LNCAP (cell line): Measurements from ENCODE around the gene EIF2B5.

Source experiments
- CTCF ChIP-seq: fragments of 450-650 bp; IDR thresholded peaks from 2 replicates; pipeline ENCODE4 v1.5.1; 2017; ENCODE audit warnings: mild to moderate bottlenecking

Gene EIF2B5

DNA sequence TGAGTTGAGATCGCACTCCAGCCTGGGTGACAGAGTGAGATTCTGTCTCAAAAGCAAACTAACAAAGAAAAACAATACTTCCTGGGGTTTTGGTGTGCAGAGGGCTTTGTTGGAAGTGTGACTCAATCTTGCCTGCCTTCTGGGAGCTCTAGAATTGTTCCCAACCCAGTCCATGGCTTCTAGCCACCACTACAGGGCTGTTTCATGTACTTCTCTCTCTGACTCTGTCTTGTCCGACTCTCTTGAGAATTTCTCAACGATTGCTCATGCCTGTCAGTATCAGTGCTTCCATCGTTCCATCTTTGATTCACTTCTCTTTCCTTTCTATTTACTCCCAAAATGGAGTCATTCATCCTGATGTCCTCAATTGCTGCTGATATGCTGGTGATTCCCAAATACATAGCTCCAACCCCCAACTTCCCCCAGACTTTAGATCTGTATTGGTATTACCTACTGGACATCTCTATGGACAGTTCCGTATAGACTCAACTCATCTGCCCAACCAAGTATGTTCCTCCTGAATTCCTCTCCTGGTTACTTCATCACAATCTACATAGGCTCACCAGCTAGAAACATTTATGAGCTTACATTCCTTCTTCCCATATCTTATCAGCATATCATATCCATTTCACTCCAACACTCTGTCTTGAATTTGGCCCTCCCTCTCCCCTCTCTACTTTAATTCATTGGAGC is 37.7 kb downstream of the EIF2B5 start:
- TF ChIP-seq CTCF = no peak

GRCh38 chr3:184173374-184173722 is 38.2 kb downstream of the EIF2B5 start:
- no peak for TF ChIP-seq CTCF

DNA sequence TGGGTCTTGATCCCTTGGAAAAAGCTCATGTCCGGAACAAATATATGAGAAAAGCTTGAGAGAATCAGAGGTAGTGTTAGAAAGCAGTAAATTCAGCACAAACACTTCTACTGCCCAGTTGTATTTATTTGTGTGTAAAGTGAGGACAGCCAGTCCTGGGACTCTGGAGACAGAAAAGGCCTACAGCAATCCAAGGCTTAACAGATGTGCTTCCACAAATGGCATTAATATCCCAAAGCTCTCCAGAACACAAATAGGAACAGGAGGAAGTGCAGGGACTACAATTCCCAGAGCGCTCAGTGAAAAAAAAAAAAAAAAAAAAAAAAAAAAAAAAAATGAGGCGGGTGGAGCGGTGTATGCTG is 39.1 kb downstream of the EIF2B5 start:
- no peak for TF ChIP-seq CTCF

- no peak; the same call in 1 of the 2 replicates for TF ChIP-seq CTCF
These were observed 39.7 kb downstream of the EIF2B5 start, which contains the start of gene AP2M1 for GRCh38 chr3:184174646-184175492. AP2M1 (plus strand) TSS chr3:184174855; CDS start chr3:184176994, 2,139 bp downstream.

- TF ChIP-seq CTCF = no peak
These were observed 40.3 kb downstream of the EIF2B5 start for GRCh38 chr3:184175506-184175905.

GRCh38 chr3:184175981-184176376 is 40.8 kb downstream of the EIF2B5 start:
- no peak for TF ChIP-seq CTCF

DNA sequence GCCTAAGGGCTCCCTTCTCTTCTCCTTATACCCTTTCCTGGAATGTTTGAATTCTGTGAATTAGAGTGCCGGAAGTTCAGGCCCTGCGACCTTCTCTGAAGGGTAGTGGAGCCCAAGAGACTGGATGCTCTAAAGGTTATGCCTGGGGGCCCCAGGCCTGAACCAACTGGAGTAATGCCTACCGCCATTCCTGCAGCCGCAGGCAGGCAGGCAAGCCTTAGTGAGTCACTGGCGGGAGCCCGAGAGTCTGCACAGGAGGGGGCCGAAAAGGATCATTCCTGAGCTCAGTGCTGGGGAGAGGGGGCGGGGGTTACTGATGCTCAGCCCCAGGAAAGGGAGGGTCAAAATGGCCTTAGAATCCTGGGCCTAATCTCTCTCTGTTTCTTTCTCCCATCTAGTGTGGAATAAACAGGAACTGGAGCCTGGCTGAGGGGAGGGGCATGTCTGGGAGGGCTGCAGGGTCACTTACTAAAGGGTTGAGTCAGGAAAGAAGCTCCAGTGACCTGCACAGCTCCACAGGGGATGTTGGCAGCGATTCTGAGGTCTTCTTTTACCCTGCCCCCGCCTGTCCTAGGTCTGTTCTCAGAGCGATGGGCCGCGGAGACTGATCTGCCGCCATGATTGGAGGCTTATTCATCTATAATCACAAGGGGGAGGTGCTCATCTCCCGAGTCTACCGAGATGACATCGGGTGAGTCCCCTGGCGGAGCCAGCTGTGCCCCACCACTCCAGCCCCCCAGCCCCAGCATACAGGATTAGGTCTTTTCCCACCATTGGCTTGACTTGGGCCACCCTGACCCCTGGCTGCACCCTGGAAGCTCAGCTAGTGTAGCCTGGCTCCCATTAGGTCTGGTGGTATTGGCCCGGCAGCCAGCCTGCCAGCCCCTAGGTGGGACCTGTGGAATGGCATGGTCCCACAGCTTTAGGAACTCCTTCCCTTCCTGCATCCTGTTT is 41.5 kb downstream of the EIF2B5 start:
- TF ChIP-seq CTCF = no peak
